Omental fat pad (tissue), 4 donors: ENCODE results near the gene ZC3H12C. TPM values are rescaled to one million over a fixed set of nuclear protein-coding genes. Genes with fewer than 3 reads are reported as not detected.

Experiments used
- ATAC-seq: fragments of 150-250 bp; one replicate; pipeline ENCODE4 v1.9.1; 2016; ENCODE audit warnings: mild to moderate bottlenecking, moderate library complexity; ENCODE audit not compliant: low FRiP score
- DNase-seq: peaks from one replicate; pipeline ENCODE4 v3.0.0-alpha.2; 2019; ENCODE audit warnings: low spot score
- total RNA-seq, 4 donors: library from RNA; depleted of rRNA; stranded (reverse); fragments of >200 nt; gene quantifications; one replicate each; pipeline ENCODE4 v1.1.0, GENCODE V29; 2016
- TF ChIP-seq, protein P1 (sequence below), 3 donors: fragments of 450-650 bp; IDR thresholded peaks; one replicate each; pipeline ENCODE4 v1.5.1; 2016 to 2017; ENCODE audit warnings: antibody characterized with exemption in 3 of 3, mild to moderate bottlenecking in 3 of 3, moderate library complexity in 2 of 3

Gene ZC3H12C
- total RNA-seq, 4 donors from 2014 or later = 12.0 to 19.4 (median 15.7) TPM

DNA sequence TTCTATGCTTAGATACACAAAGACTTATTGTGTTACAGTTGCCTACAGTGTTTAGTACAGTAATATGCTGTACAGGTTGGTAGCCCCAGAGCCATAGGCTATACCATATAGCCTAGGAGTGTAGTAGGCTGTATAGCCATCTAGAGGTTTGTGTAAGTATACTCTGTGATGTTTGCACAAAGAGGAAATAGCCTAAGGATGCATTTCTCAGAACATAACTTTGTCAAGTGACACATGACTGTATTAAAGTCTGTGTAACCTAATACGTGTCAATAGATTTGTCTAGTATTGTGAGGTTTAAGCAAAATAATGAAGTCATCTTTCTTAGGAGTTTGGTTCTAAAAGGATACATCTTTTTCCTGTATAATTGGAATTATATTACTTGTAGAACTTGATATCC lies 5.5 kb downstream of the ZC3H12C start:
- ATAC-seq (no peak), DNase-seq (no peak)
- TF ChIP-seq, protein P1, sequence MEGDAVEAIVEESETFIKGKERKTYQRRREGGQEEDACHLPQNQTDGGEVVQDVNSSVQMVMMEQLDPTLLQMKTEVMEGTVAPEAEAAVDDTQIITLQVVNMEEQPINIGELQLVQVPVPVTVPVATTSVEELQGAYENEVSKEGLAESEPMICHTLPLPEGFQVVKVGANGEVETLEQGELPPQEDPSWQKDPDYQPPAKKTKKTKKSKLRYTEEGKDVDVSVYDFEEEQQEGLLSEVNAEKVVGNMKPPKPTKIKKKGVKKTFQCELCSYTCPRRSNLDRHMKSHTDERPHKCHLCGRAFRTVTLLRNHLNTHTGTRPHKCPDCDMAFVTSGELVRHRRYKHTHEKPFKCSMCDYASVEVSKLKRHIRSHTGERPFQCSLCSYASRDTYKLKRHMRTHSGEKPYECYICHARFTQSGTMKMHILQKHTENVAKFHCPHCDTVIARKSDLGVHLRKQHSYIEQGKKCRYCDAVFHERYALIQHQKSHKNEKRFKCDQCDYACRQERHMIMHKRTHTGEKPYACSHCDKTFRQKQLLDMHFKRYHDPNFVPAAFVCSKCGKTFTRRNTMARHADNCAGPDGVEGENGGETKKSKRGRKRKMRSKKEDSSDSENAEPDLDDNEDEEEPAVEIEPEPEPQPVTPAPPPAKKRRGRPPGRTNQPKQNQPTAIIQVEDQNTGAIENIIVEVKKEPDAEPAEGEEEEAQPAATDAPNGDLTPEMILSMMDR (IDR thresholded peaks at IDR 0.05) = no peak

DNA sequence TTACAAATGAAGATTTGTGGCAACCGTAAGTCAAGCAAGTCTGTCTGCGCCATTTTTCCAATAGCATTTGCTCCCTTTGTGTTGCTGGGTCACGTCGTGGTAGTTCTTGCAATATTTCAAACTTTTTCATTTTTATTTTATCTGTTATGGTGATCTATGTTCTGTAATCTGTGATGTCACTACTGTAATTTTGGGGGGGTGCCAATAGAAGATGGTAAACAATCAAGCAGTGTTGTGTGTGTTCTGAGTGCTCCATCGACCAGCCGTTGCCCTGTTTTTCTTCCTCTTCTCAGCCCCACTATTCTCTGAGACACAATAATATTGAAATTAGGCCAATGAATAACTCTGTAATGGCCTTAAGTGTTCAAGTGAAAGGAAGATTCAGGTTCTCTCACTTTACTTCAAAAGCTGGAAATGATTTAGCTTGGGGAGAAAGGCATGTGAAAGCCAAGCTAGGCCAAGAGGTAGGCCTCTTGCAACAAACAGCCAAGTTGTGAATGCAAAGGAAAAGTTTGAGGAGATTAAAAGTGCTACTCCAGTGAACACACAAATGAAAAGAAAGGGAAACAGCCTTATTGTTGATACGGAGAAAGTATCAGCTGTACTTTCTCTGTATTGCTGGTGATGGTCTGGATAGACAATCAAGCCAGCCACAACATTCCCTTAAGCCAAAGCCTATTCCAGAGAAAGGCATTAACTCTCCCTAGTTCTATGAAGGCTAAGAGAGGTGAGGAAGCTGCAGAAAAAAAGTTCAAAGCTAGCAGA lies 7.5 kb downstream of the ZC3H12C start:
- ATAC-seq (no peak), DNase-seq (no peak)
- TF ChIP-seq, protein P1 (IDR thresholded peaks at IDR 0.05) = no peak

DNA sequence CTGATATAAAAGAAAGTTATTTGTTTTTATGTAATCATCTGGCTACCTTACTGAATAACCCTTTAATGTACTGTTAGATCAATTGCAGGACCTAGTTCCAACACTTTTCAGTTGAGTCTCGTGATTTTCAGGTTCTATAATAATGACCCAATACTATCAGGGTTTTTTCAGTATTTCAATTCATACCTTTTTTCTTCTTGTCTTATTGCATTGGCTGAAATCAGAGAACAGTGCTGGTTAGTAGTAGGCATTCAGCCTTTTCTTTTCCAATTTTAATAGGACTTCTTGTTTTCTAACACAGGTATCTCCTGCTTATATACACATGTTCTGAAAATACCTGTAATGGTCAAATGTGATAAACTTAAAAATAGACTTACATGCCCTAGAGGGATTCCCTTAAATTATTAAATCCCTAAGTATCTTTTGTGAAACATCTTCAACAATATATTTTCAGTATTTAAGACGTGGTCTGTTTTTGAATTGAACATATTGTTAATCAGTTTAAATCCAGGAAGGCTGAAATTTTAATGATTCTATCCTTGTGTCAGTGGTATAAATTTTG lies 13.6 kb downstream of the ZC3H12C start:
- TF ChIP-seq, protein P1 (IDR thresholded peaks at IDR 0.05) = no peak
- DNase-seq (no peak), ATAC-seq (no peak)

DNA sequence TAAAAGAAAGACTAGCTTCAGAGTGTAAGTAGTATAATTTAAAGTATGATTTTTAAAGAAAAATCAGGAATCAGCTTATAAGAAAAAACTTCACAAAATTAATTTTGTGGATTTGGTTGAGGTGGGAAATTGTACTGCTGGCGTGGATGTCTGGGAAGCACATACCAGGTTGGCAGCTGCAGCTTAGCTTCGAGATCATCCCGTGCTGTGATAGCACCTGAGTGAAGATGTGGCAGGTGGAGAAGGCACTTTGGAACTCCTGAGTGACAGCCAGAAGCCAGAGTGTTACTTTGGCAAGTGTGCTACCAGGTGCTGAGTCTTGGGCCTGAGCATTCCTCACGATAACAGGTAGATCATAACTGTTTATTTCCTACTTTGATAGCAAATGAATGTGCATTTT lies 17.7 kb downstream of the ZC3H12C start:
- DNase-seq (no peak), ATAC-seq (no peak)
- TF ChIP-seq, protein P1 (IDR thresholded peaks at IDR 0.05) = no peak

DNA sequence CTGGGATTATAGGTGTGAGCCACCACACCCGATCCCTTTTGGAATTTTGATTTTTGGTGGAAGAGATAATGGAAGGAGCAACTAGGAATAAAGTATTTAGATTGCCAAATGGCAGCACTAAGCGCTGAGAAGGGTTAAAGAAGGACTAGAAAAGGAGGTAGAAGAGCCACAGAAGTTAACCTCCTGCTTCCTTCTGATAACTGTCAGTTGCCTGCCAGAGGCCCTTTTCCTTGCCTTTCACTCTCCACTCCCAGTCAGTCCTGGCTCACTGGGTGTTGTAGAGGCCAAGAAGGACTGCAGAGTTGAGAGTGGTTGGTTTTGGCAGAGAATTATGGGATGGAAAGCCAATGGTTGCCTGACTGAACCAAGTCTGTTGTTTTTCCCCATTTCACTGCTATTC lies 19.3 kb downstream of the ZC3H12C start:
- TF ChIP-seq, protein P1 (IDR thresholded peaks at IDR 0.05) = no peak
- no peak for ATAC-seq
- no peak for DNase-seq

DNA sequence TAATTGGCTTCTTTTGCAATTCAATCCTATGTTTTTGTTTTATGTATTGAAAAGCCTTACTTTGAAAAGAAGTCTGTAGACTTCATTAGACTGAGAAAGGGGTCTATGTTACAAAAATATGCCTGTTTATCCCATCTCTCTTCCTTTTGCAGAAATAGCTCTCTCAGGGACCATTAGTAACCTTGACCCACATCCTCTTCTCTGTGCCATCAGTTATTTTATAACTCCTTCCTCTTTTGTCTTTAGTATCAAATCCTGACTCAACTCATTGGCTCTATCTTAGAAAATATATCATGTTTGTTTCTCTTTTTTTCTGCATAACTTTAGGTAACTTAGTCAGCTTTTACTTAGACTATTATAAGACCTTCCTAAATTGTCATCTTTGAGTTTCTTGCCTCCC lies 20.3 kb downstream of the ZC3H12C start:
- ATAC-seq (no peak), DNase-seq (no peak)
- TF ChIP-seq, protein P1 (IDR thresholded peaks at IDR 0.05) = no peak

DNA sequence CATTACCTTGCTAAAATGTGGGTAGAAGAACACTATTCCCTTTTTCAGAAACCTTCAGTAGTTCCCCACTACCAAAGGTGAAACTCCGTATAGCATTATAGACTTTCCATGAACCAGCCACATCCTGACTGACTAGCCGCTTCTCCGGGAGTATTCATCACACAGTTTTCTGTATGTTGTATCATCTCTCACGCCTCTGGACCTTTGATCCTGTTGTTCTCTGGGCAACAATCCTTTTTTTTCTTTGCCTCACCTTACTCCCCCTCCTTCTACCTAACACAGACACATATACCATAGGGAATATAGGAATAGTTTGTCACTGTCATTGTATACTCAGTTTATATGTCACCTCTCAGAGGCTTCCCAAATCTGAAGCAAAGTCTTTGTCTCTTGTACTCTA lies 20.8 kb downstream of the ZC3H12C start:
- TF ChIP-seq, protein P1 (IDR thresholded peaks at IDR 0.05) = no peak
- no peak for DNase-seq

More for the DNA sequence above, 20.8 kb downstream of the ZC3H12C start:
- ATAC-seq = no peak
